GM12878 (cell line): ENCODE data around the gene CCRL2. TPM values are rescaled to one million over a fixed set of nuclear protein-coding genes. Genes with fewer than 3 reads are reported as not detected.

Experiments
- ATAC-seq: fragments of 200-7000 bp; cut with Tn5 transposase; 3 replicates; pipeline ENCODE4 v1.9.1; 2020; ENCODE audit warnings: mild to moderate bottlenecking, moderate library complexity
- BruUV-seq: library from RNA; stranded (reverse); fragments of 400-500 nt; replicated peaks from 2 replicates; lab custom pipeline; 2021; lab: Mats Ljungman, UMichigan
- CTCF ChIA-PET: fragments of 300-600 bp; sonication (Branson Sonifier 250); formaldehyde crosslinking; extraction: SDS; loops from one replicate; lab custom pipeline; 2021; ENCODE audit warnings: inconsistent platforms; lab: Yijun Ruan, JAX
- POLR2A ChIA-PET: fragments of 350-600 bp; formaldehyde crosslinking; extraction: SDS; loops from one replicate; lab custom pipeline; 2021; ENCODE audit warnings: inconsistent platforms; lab: Charles Lee
- RAD21 ChIA-PET: fragments of 300-600 bp; sonication (Branson Sonifier 250); formaldehyde crosslinking; loops from one replicate; lab custom pipeline; 2023; ENCODE audit warnings: antibody characterized with exemption; ENCODE audit not compliant: unreplicated experiment; lab: Charles Lee
- SMC1A ChIA-PET: fragments of 300-600 bp; sonication (Branson Sonifier 250); formaldehyde crosslinking; loops from one replicate; lab custom pipeline; 2023; ENCODE audit not compliant: unreplicated experiment, uncharacterized antibody; lab: Charles Lee
- DNase-seq: peaks from one replicate; pipeline ENCODE4 v3.0.0-alpha.2; 2011; ENCODE audit warnings: low read depth, low spot score
- FAIRE-seq: peaks from 3 replicates; lab custom pipeline; 2011; peaks lifted over from hg19 to GRCh38; lab: Jason Lieb, UNC
- H2AFZ ChIP-seq: 2 replicates; pipeline ENCODE4 v1.6.0; 2011; ENCODE audit warnings: low read depth, low read length, control low read depth; ENCODE audit not compliant: control insufficient read depth
- H3K27ac ChIP-seq: 2 replicates; pipeline ENCODE4 v1.5.1; 2011; ENCODE audit warnings: control low read depth; ENCODE audit not compliant: control insufficient read depth, insufficient read depth
- H3K27me3 ChIP-seq, 2 experiments: replicated peaks in 1 of 2; 2 replicates each; pipeline versions ENCODE4 v1.6.0 to v1.6.1; 2011; ENCODE audit warnings: low read length in 1 of 2; ENCODE audit not compliant: control insufficient read depth in 2 of 2, insufficient read depth in 2 of 2
- H3K36me3 ChIP-seq, 2 experiments: 2 replicates each; pipeline ENCODE4 v1.5.1; 2011; ENCODE audit warnings: low read length in 1 of 2; ENCODE audit not compliant: control insufficient read depth in 2 of 2, insufficient read depth in 2 of 2
- H3K4me1 ChIP-seq: 2 replicates; pipeline ENCODE4 v1.6.1; 2011; ENCODE audit warnings: mild to moderate bottlenecking, low read length, moderate library complexity, mixed read lengths; ENCODE audit not compliant: control insufficient read depth, insufficient read depth
- H3K4me2 ChIP-seq: 2 replicates; pipeline ENCODE4 v1.6.0; 2011; ENCODE audit warnings: control low read depth; ENCODE audit not compliant: control insufficient read depth, insufficient read depth
- H3K4me3 ChIP-seq: fragments of 200-600 bp; sonication (generic); 2 replicates; pipeline ENCODE4 v1.5.1; 2016
- H3K79me2 ChIP-seq: 2 replicates; pipeline ENCODE4 v1.6.0; 2011; ENCODE audit warnings: low read length; ENCODE audit not compliant: control insufficient read depth, insufficient read depth
- H3K9ac ChIP-seq: 2 replicates; pipeline ENCODE4 v1.8.0; 2011; ENCODE audit warnings: low read length, control low read depth, mixed read lengths; ENCODE audit not compliant: control insufficient read depth, insufficient read depth
- H3K9me3 ChIP-seq: replicated peaks from 3 replicates; pipeline ENCODE4 v1.5.1; 2011; ENCODE audit warnings: mild to moderate bottlenecking, low read length; ENCODE audit not compliant: control insufficient read depth, insufficient read depth
- H4K20me1 ChIP-seq: 2 replicates; pipeline ENCODE4 v1.6.0; 2011; ENCODE audit not compliant: control insufficient read depth, insufficient read depth
- FOXK2 ChIP-seq: fragments of 450-650 bp; IDR thresholded peaks from 2 replicates; pipeline ENCODE4 v1.6.1; 2017; ENCODE audit warnings: mild to moderate bottlenecking, moderate library complexity
- GATAD2B ChIP-seq: fragments of 450-650 bp; conservative IDR thresholded peaks from 2 replicates; pipeline ENCODE4 v1.6.1; 2017; ENCODE audit warnings: low read depth, mild to moderate bottlenecking, moderate library complexity
- HDAC2 ChIP-seq: fragments of 200-600 bp; sonication (generic); IDR thresholded peaks from 2 replicates; pipeline ENCODE4 v1.6.1; 2017
- SPI1 ChIP-seq: IDR thresholded peaks from 2 replicates; pipeline ENCODE4 v1.6.1; 2011; ENCODE audit warnings: low read depth, mild to moderate bottlenecking, low read length, moderate library complexity, borderline replicate concordance; ENCODE audit not compliant: insufficient read depth
- SRF ChIP-seq, 2 experiments: IDR thresholded peaks; 2 replicates each; pipeline ENCODE4 v1.6.1; 2011; ENCODE audit warnings: low read depth in 2 of 2, low read length in 2 of 2, mild to moderate bottlenecking in 1 of 2, moderate library complexity in 1 of 2
- WGBS: methylation state at CpG from one replicate; pipeline ENCODE4 v1.1.6; 2016; ENCODE audit warnings: low lambda C conversion rate; ENCODE audit not compliant: insufficient replicate concordance, insufficient coverage; ENCODE audit errors: missing lambda C conversion rate; 5-methylcytosine and 5-hydroxymethylcytosine counted together
- in situ Hi-C: fragments of 300-500 bp; cut with MboI; formaldehyde crosslinking; loops from 9 replicates; pipeline ENCODE4 v1.14.3; 2018; ENCODE audit warnings: mixed read lengths
- intact Hi-C: fragments of 100-400 bp; cut with micrococcal nuclease; formaldehyde crosslinking; loops from one replicate; pipeline ENCODE4 v1.14.2; 2022; ENCODE audit not compliant: unreplicated experiment
- polyA plus RNA-seq, 11 experiments: library from polyadenylated mRNA; depleted of rRNA in 4 of 11; unstranded in 6 of 11; stranded (reverse) in 5 of 11; fragments of >200 nt; fragmentation: Nextera tagmentation in 4 of 11; fragmentation: Illumina TruSeq in 1 of 11; extraction: Ambion mirVana in 4 of 11; extraction: Trizol in 1 of 11; gene quantifications; 1 replicate in 1 of 11; 2 replicates in 10 of 11; pipeline versions ENCODE4 v1.2.1 to v1.2.3, GENCODE V29; 2011 to 2016; ENCODE audit warnings: inconsistent platforms in 2 of 11, missing spikeins in 2 of 11, low read depth in 1 of 11
- total RNA-seq, 4 experiments: library from RNA; depleted of rRNA in 3 of 4; stranded (reverse); fragments of >200 nt in 3 of 4; fragmentation: Illumina TruSeq in 1 of 4; extraction: Trizol in 1 of 4; gene quantifications; 2 replicates each; pipeline versions ENCODE4 v1.2.1 to v1.2.3, GENCODE V29; 2013 to 2021
- TF ChIP-seq, protein P1 (sequence below): fragments of 450-650 bp; formaldehyde crosslinking; IDR thresholded peaks from 2 replicates; pipeline ENCODE4 v1.5.0; 2022; ENCODE audit warnings: mild to moderate bottlenecking, missing genetic modification characterization

Gene CCRL2
- total and polyA plus RNA-seq, 10 of the 15 experiments (the other 5 are each of a cell fraction or from before 2014, with no cell fraction given), result 0.04 to 2.5 (median 1.8) TPM

DNA sequence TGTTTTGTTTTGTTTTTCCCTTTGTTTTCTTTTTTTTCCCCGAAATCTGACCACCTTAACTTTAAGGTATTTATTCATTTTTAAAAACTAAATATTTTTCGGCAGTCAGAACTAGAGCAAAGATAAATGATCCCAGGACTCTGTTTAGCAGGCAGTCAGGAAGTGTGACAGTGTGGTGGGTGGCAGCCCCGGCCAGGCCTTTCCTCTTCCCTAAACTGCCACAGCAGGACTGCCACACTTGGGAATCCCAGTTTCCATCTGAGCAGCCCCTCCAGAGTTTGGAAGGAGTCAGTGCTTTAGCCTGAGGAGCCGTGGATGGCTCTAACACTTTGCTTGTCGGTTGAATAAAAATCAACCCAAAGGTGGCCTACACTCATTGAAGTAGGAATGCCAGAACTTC is 6.9 kb downstream of the CCRL2 start (continued):
- TF ChIP-seq HDAC2, result no peak
- TF ChIP-seq GATAD2B, result no peak
- TF ChIP-seq, protein P1, sequence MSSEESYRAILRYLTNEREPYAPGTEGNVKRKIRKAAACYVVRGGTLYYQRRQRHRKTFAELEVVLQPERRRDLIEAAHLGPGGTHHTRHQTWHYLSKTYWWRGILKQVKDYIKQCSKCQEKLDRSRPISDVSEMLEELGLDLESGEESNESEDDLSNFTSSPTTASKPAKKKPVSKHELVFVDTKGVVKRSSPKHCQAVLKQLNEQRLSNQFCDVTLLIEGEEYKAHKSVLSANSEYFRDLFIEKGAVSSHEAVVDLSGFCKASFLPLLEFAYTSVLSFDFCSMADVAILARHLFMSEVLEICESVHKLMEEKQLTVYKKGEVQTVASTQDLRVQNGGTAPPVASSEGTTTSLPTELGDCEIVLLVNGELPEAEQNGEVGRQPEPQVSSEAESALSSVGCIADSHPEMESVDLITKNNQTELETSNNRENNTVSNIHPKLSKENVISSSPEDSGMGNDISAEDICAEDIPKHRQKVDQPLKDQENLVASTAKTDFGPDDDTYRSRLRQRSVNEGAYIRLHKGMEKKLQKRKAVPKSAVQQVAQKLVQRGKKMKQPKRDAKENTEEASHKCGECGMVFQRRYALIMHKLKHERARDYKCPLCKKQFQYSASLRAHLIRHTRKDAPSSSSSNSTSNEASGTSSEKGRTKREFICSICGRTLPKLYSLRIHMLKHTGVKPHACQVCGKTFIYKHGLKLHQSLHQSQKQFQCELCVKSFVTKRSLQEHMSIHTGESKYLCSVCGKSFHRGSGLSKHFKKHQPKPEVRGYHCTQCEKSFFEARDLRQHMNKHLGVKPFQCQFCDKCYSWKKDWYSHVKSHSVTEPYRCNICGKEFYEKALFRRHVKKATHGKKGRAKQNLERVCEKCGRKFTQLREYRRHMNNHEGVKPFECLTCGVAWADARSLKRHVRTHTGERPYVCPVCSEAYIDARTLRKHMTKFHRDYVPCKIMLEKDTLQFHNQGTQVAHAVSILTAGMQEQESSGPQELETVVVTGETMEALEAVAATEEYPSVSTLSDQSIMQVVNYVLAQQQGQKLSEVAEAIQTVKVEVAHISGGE (CRISPR knock-in tag), result no peak
- TF ChIP-seq, all 136 proteins: peak for 0

DNA sequence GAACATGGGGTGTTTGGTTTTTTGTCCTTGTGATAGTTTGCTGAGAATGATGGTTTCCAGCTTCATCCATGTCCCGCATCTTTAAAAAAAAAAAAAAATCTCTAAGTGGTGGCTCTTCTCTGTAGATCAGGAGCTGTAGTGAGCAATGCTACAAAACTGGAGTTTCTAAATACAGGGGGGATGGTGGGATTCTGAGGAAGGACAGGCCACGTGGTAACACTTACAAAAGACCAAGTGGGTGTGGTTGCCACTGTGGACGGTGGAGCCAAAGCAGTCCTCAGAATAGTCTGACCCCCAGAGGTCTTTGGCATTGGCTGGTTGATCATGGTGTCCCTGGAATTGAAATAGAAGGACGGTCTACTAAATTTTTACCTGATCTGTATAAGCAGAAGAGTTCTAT is 7.7 kb downstream of the CCRL2 start:
- H3K9ac ChIP-seq, result no peak overlapping the region
- no peak overlapping the region for H2AFZ ChIP-seq
- H4K20me1 ChIP-seq, result no peaks in the 10 kb centered on the region
- intact Hi-C loops, result no loop called here
- 42% methylated on average over 4 of the region's 4 CpGs for WGBS
- TF ChIP-seq FOXK2 (no peak), SPI1 (no peak), SRF (IDR thresholded peaks at IDR 0.05; ENCODE audit: low read depth in 2 of 2, low read length in 2 of 2) (no peak)
- no peak overlapping the region for H3K27ac ChIP-seq
- no peaks in the 10 kb centered on the region for H3K36me3 ChIP-seq
- DNase-seq, result no peak
- RAD21 ChIA-PET, result no interaction called here
- SMC1A ChIA-PET, result interaction anchor here (0.6 to 1.0 kb wide), 3 partner anchors 16 to 781 kb away, joined by 3 to 4 read pairs (median 3); no protein-coding TSS in a partner anchor
- no TSS peak for BruUV-seq
- H3K27me3 ChIP-seq, result no peaks in the 10 kb centered on the region
- H3K4me3 ChIP-seq, result no peak overlapping the region
- no peak for FAIRE-seq
- no peak for ATAC-seq
- CTCF ChIA-PET, result interaction anchor here (0.6 to 1.0 kb wide), 2 partner anchors 35 to 817 kb away, joined by 3 to 6 read pairs; no protein-coding TSS in a partner anchor
- in situ Hi-C loops, result no loop called here
- no peaks in the 10 kb centered on the region for H3K79me2 ChIP-seq
- no peak overlapping the region for H3K4me2 ChIP-seq
- POLR2A ChIA-PET, result interaction anchor here (1.4 kb wide), 1 partner anchor 350 kb away, joined by 8 read pairs; no protein-coding TSS in a partner anchor
- H3K4me1 ChIP-seq, result no peaks in the 10 kb centered on the region
- no peaks in the 10 kb centered on the region for H3K9me3 ChIP-seq
